SK-N-SH (cell line): ENCODE results near the gene COQ8B.

Source experiments
- FOXJ3 ChIP-seq: sonication (generic); formaldehyde crosslinking; IDR thresholded peaks from 2 replicates; pipeline ENCODE4 v1.5.1; 2020; ENCODE audit warnings: mild to moderate bottlenecking, missing genetic modification reagents
- FOXM1 ChIP-seq: IDR thresholded peaks from 2 replicates; pipeline ENCODE4 v1.4.0; 2012; ENCODE audit warnings: low read depth, mild to moderate bottlenecking
- GABPA ChIP-seq: IDR thresholded peaks from 2 replicates; pipeline ENCODE4 v1.4.0; 2012; ENCODE audit warnings: low read depth, mild to moderate bottlenecking
- SMC3 ChIP-seq: IDR thresholded peaks from 2 replicates; pipeline ENCODE4 v1.6.1; 2012; ENCODE audit warnings: low read depth, low read length, improper control_type of control experiment
- YY1 ChIP-seq: IDR thresholded peaks from 2 replicates; pipeline ENCODE4 v1.4.0; 2012; ENCODE audit warnings: low read depth, mild to moderate bottlenecking
- TF ChIP-seq, protein P1 (sequence below): fragments of 200-600 bp; sonication (generic); IDR thresholded peaks from 2 replicates; pipeline ENCODE4 v1.6.1; 2017; ENCODE audit warnings: antibody characterized with exemption, mild to moderate bottlenecking, moderate library complexity
- TF ChIP-seq, protein P2 (sequence below): fragments of 150-350 bp; IDR thresholded peaks from 2 replicates; pipeline ENCODE4 v1.6.1; 2017; ENCODE audit warnings: antibody characterized with exemption, low read length, low read depth, borderline replicate concordance
- TF ChIP-seq, protein P3 (sequence below): fragments of 150-350 bp; IDR thresholded peaks from 2 replicates; pipeline ENCODE4 v1.6.1; 2016; ENCODE audit warnings: mild to moderate bottlenecking, low read depth, low read length

DNA sequence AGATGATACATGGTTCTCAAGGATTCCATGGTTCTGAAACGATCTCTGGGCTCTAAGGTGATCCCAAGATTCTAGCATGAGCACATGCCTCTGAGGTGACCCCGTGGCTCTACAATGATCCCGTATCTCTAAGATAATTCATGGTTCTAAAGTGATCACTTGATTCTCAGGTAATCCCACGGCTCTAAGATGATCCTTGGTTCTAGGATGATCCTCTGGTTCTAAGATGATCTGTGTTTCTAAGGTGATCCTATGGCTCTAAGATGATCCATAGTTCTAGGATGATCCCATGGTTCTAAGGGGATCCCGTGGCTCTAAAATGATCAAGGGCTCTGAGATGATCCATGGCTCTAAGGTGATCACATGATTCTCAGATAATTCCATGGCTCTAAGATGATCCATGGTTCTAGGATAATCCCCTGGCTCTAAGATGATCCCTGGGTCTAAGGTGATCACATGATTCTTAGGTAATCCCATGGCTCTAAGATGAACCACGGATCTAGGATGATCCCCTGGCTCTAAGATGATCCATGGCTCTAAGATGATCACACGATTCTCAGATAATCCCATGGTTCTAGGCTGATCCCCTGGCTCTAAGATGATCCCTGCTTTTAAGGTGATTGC lies 47.6 kb downstream of the COQ8B start:
- TF ChIP-seq, protein P1, sequence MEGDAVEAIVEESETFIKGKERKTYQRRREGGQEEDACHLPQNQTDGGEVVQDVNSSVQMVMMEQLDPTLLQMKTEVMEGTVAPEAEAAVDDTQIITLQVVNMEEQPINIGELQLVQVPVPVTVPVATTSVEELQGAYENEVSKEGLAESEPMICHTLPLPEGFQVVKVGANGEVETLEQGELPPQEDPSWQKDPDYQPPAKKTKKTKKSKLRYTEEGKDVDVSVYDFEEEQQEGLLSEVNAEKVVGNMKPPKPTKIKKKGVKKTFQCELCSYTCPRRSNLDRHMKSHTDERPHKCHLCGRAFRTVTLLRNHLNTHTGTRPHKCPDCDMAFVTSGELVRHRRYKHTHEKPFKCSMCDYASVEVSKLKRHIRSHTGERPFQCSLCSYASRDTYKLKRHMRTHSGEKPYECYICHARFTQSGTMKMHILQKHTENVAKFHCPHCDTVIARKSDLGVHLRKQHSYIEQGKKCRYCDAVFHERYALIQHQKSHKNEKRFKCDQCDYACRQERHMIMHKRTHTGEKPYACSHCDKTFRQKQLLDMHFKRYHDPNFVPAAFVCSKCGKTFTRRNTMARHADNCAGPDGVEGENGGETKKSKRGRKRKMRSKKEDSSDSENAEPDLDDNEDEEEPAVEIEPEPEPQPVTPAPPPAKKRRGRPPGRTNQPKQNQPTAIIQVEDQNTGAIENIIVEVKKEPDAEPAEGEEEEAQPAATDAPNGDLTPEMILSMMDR, result no peak
- TF ChIP-seq GABPA (no peak), SMC3 (no peak), FOXM1 (no peak), FOXJ3 (CRISPR knock-in tag) (no peak), YY1 (no peak)
- TF ChIP-seq, protein P2, sequence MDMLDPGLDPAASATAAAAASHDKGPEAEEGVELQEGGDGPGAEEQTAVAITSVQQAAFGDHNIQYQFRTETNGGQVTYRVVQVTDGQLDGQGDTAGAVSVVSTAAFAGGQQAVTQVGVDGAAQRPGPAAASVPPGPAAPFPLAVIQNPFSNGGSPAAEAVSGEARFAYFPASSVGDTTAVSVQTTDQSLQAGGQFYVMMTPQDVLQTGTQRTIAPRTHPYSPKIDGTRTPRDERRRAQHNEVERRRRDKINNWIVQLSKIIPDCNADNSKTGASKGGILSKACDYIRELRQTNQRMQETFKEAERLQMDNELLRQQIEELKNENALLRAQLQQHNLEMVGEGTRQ, result no peak
- TF ChIP-seq, protein P3, sequence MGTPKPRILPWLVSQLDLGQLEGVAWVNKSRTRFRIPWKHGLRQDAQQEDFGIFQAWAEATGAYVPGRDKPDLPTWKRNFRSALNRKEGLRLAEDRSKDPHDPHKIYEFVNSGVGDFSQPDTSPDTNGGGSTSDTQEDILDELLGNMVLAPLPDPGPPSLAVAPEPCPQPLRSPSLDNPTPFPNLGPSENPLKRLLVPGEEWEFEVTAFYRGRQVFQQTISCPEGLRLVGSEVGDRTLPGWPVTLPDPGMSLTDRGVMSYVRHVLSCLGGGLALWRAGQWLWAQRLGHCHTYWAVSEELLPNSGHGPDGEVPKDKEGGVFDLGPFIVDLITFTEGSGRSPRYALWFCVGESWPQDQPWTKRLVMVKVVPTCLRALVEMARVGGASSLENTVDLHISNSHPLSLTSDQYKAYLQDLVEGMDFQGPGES, result no peak
